Transverse colon (tissue), 4 donors: ENCODE data around the gene DMC1.

Experiments used
- CTCF ChIP-seq, 5 experiments: fragments of 200-600 bp in 3 of 5; fragments of 450-650 bp in 2 of 5; sonication (generic) in 3 of 5; IDR thresholded peaks; 1 replicate in 2 of 5; 2 replicates in 3 of 5; pipeline ENCODE4 v1.5.1; 2016 to 2017; ENCODE audit warnings: antibody characterized with exemption in 5 of 5, inconsistent platforms in 3 of 5, mild to moderate bottlenecking in 2 of 5, moderate library complexity in 1 of 5
- EP300 ChIP-seq: sonication (generic); formaldehyde crosslinking; IDR thresholded peaks from one replicate; pipeline ENCODE4 v1.6.1; 2017; ENCODE audit warnings: antibody characterized with exemption, low read depth
- POLR2A ChIP-seq: fragments of 450-650 bp; IDR thresholded peaks from one replicate; pipeline ENCODE4 v1.6.1; 2016; ENCODE audit warnings: antibody characterized with exemption, mild to moderate bottlenecking, moderate library complexity
- POLR2AphosphoS5 ChIP-seq, 3 donors: sonication (generic); formaldehyde crosslinking; IDR thresholded peaks; one replicate each; pipeline ENCODE4 v1.6.1; 2016; ENCODE audit warnings: antibody characterized with exemption in 3 of 3

- TF ChIP-seq POLR2A = peak; percentile 39
- peak in 1 of 5 experiments; percentile 2 for TF ChIP-seq CTCF (IDR thresholded peaks at IDR 0.05)
- TF ChIP-seq POLR2AphosphoS5 (IDR thresholded peaks at IDR 0.05) = peak in 2 of 3 donors; percentile 30 to 33
- no peak for TF ChIP-seq EP300
These were observed at the start of gene DMC1 for GRCh38 chr22:38569972-38570778.
